Natural killer cell (primary cell): Measurements from ENCODE around the gene CCNC. TPM values are rescaled to one million over a fixed set of nuclear protein-coding genes. Genes with fewer than 3 reads are reported as not detected.

Source experiments
- ATAC-seq, 3 donors: fragments of 150-1000 bp in 2 of 3; fragments of 200-7000 bp in 1 of 3; cut with Tn5 transposase; 1 replicate in 1 of 3; 2 replicates in 2 of 3; pipeline ENCODE4 v1.10.0; 2021; ENCODE audit warnings: mild to moderate bottlenecking in 2 of 3, moderate library complexity in 2 of 3
- DNase-seq, 2 donors: peaks; one replicate each; pipeline versions ENCODE4 v3.0.0 to v3.0.0-alpha.2; 2013 to 2021; ENCODE audit warnings: mixed read lengths in 1 of 2
- H3K27ac ChIP-seq: one replicate; pipeline ENCODE4 v1.5.1; 2013; ENCODE audit warnings: mild to moderate bottlenecking, low read length
- H3K27me3 ChIP-seq: one replicate; pipeline ENCODE4 v1.6.1; 2013; ENCODE audit warnings: low read length; ENCODE audit not compliant: control insufficient read depth, insufficient read depth
- H3K36me3 ChIP-seq: one replicate; pipeline ENCODE4 v1.6.1; 2013; ENCODE audit warnings: low read length; ENCODE audit not compliant: control insufficient read depth, insufficient read depth
- H3K4me1 ChIP-seq: one replicate; pipeline ENCODE4 v1.6.1; 2013; ENCODE audit warnings: low read length; ENCODE audit not compliant: control insufficient read depth, insufficient read depth
- H3K4me3 ChIP-seq: one replicate; pipeline ENCODE4 v1.5.1; 2013; ENCODE audit warnings: low read length
- H3K9me3 ChIP-seq: one replicate; pipeline ENCODE4 v1.6.1; 2013; ENCODE audit warnings: low read length; ENCODE audit not compliant: control insufficient read depth, insufficient read depth
- H3K27ac Mint-ChIP-seq, 2 donors: one replicate each; pipeline ENCODE4 v1.8.0; 2022; ENCODE audit warnings: mild to moderate bottlenecking in 2 of 2, mixed read lengths in 2 of 2, moderate library complexity in 1 of 2
- H3K27me3 Mint-ChIP-seq, 2 donors: one replicate each; pipeline ENCODE4 v1.8.0; 2022; ENCODE audit warnings: low read depth in 2 of 2, mixed read lengths in 2 of 2
- H3K36me3 Mint-ChIP-seq: one replicate; pipeline ENCODE4 v1.8.0; 2022; ENCODE audit warnings: mixed read lengths
- H3K4me1 Mint-ChIP-seq, 2 donors: one replicate each; pipeline ENCODE4 v1.8.0; 2022; ENCODE audit warnings: mixed read lengths in 2 of 2
- H3K4me3 Mint-ChIP-seq: one replicate; pipeline ENCODE4 v1.8.0; 2022; ENCODE audit warnings: mild to moderate bottlenecking, moderate library complexity, mixed read lengths
- H3K9me3 Mint-ChIP-seq, 2 donors: one replicate each; pipeline ENCODE4 v1.8.0; 2022; ENCODE audit warnings: mixed read lengths in 2 of 2
- CTCF ChIP-seq: fragments of 200-600 bp; IDR thresholded peaks from one replicate; pipeline ENCODE4 v1.8.0; 2022; ENCODE audit warnings: antibody characterized with exemption
- WGBS: methylation state at CpG from one replicate; pipeline ENCODE4 v1.1.7; 2013; ENCODE audit warnings: missing lambda C conversion rate; ENCODE audit not compliant: insufficient coverage; 5-methylcytosine and 5-hydroxymethylcytosine counted together
- intact Hi-C: fragments of 100-400 bp; cut with micrococcal nuclease; formaldehyde crosslinking; loops from one replicate; pipeline ENCODE4 v1.14.2; 2022
- total RNA-seq, 4 donors: library from RNA; stranded (reverse); fragments of 120-200 nt in 1 of 4; gene quantifications; one replicate each; pipeline versions ENCODE4 v1.2.3 to v1.2.4, GENCODE V29; 2013 to 2022

CCNC gene
- total RNA-seq, 3 donors from 2014 or later (not counting 1 experiment from before 2014, with no cell fraction given), result 46.9 to 58.3 (median 52.5) TPM

GRCh38 chr6:99560668-99561067 lies 7.8 kb downstream of the CCNC start:
- H3K27ac ChIP-seq, result no peak overlapping the region
- Mint-ChIP-seq H3K4me3 (no peak overlapping the region), H3K9me3 (no peaks in the 10 kb centered on the region), H3K27me3 (no peaks in the 10 kb centered on the region), H3K36me3 (peaks cover 18% of the 10 kb centered on the region), H3K27ac (no peak overlapping the region), H3K4me1 (peaks cover 19 to 21% of the 10 kb centered on the region in 2 donors)
- H3K9me3 ChIP-seq, result no peaks in the 10 kb centered on the region
- no peak overlapping the region for H3K4me3 ChIP-seq
- ATAC-seq, result no peak
- H3K4me1 ChIP-seq, result no peaks in the 10 kb centered on the region
- intact Hi-C loops, result no loop called here
- DNase-seq, result no peak
- TF ChIP-seq CTCF, result no peak
- WGBS, result 100% methylated on average over 3 of the region's 4 CpGs
- peaks cover 33% of the 10 kb centered on the region for H3K36me3 ChIP-seq
- H3K27me3 ChIP-seq, result no peaks in the 10 kb centered on the region

- Histone ChIP-seq H3K27ac (no peak overlapping the region), H3K4me1 (no peaks in the 10 kb centered on the region), H3K36me3 (peaks cover 46% of the 10 kb centered on the region), H3K9me3 (no peaks in the 10 kb centered on the region), H3K4me3 (no peak overlapping the region), H3K27me3 (no peaks in the 10 kb centered on the region)
- no peaks in the 10 kb centered on the region for H3K27me3 Mint-ChIP-seq
- ATAC-seq, result no peak
- H3K36me3 Mint-ChIP-seq, result peaks cover 32% of the 10 kb centered on the region
- no peak for DNase-seq
- H3K4me3 Mint-ChIP-seq, result no peak overlapping the region
- peaks cover 0 to 2% of the 10 kb centered on the region in 2 donors for H3K9me3 Mint-ChIP-seq
- intact Hi-C loops, result no loop called here
- H3K27ac Mint-ChIP-seq, result no peak overlapping the region
- H3K4me1 Mint-ChIP-seq, result peaks cover 9 to 10% of the 10 kb centered on the region in 2 donors
- TF ChIP-seq CTCF, result no peak
- 100% methylated on average over 1 of the region's 2 CpGs for WGBS
Measured at GRCh38 chr6:99559057-99559456, 9.4 kb downstream of the CCNC start.

GRCh38 chr6:99553888-99554287 lies 14.6 kb downstream of the CCNC start:
- Histone ChIP-seq H3K36me3 (peaks cover 46% of the 10 kb centered on the region), H3K4me1 (no peaks in the 10 kb centered on the region), H3K4me3 (no peak overlapping the region), H3K9me3 (no peaks in the 10 kb centered on the region), H3K27me3 (no peaks in the 10 kb centered on the region), H3K27ac (no peak overlapping the region)
- ATAC-seq (no peak), DNase-seq (no peak)
- Mint-ChIP-seq H3K27ac (no peak overlapping the region), H3K9me3 (peaks cover 0 to 2% of the 10 kb centered on the region in 2 donors), H3K4me1 (peaks cover 0 to 9% of the 10 kb centered on the region in 2 donors), H3K36me3 (peaks cover 32% of the 10 kb centered on the region), H3K4me3 (no peak overlapping the region), H3K27me3 (no peaks in the 10 kb centered on the region)
- no peak for TF ChIP-seq CTCF
- intact Hi-C loops, result no loop called here
- WGBS, result no CpG with 5 or more reads among the region's 2 CpGs

GRCh38 chr6:99550046-99550748 lies 18.3 kb downstream of the CCNC start:
- WGBS, result 100% methylated on average over 2 of the region's 3 CpGs
- Mint-ChIP-seq H3K9me3 (peaks cover 0 to 1% of the 10 kb centered on the region in 2 donors), H3K27me3 (no peaks in the 10 kb centered on the region), H3K4me3 (no peak overlapping the region), H3K36me3 (peaks cover 11% of the 10 kb centered on the region), H3K4me1 (peaks cover 0 to 17% of the 10 kb centered on the region in 2 donors), H3K27ac (no peak overlapping the region)
- Histone ChIP-seq H3K4me1 (no peaks in the 10 kb centered on the region), H3K36me3 (peaks cover 41% of the 10 kb centered on the region), H3K27ac (no peak overlapping the region), H3K4me3 (no peak overlapping the region), H3K27me3 (no peaks in the 10 kb centered on the region), H3K9me3 (no peaks in the 10 kb centered on the region)
- no peak for DNase-seq
- no peak for ATAC-seq
- intact Hi-C loops, result no loop called here
- TF ChIP-seq CTCF, result no peak
